ENCODE results near the gene MTX1. TPM values are rescaled to one million over a fixed set of nuclear protein-coding genes. Genes with fewer than 3 reads are reported as not detected.

MTX1 gene
- total RNA-seq, 2 donors from 2014 or later = 49.6 to 57.1 TPM

DNA sequence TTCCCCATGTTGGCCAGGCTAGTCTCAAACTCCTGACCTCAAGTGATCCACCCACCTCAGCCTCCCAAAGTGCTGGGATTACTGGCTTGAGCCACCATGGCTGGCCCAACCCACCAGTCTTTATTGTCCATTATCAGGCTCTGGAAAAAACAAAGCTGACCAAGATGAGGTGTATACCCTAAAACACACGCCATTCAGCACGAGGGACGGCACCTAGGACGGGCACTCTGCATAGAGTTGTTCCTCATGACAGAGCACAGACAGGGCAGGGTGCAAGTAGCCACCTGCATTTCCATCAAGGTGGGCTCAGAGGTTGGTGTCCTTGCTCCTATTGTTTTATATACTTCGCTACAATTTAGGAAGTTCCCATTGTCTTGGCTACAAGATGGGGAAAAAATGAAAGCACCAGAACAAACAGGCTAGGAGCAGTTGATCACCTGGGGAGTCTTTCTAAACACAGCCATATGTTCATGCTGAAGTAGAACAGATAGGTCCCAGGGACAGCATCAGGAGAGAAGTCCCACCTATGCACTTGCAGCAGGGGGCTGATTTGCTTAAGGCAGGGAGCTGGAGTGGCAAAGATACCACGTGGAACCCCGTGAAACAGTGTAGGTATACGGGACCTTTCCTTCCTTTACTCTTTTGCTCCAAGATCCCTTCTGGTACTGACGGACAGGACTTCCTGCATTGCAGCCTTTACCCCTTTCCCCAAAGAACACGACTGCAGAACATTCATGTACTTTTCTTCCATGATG, 39.9 kb upstream of the MTX1 start:
- TF ChIP-seq, protein P1, sequence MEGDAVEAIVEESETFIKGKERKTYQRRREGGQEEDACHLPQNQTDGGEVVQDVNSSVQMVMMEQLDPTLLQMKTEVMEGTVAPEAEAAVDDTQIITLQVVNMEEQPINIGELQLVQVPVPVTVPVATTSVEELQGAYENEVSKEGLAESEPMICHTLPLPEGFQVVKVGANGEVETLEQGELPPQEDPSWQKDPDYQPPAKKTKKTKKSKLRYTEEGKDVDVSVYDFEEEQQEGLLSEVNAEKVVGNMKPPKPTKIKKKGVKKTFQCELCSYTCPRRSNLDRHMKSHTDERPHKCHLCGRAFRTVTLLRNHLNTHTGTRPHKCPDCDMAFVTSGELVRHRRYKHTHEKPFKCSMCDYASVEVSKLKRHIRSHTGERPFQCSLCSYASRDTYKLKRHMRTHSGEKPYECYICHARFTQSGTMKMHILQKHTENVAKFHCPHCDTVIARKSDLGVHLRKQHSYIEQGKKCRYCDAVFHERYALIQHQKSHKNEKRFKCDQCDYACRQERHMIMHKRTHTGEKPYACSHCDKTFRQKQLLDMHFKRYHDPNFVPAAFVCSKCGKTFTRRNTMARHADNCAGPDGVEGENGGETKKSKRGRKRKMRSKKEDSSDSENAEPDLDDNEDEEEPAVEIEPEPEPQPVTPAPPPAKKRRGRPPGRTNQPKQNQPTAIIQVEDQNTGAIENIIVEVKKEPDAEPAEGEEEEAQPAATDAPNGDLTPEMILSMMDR (IDR thresholded peaks at IDR 0.05) = no peak
- TF ChIP-seq POLR2AphosphoS5 (IDR thresholded peaks at IDR 0.05) = no peak
- no peak for TF ChIP-seq POLR2A (IDR thresholded peaks at IDR 0.05)
- no peak overlapping the region for H3K4me3 ChIP-seq
- no peaks in the 10 kb centered on the region for H3K27me3 ChIP-seq (replicated peaks; ENCODE audit: insufficient read depth)
- no peak overlapping the region for H3K27ac ChIP-seq
- peaks cover 3% of the 10 kb centered on the region for H3K4me1 ChIP-seq (replicated peaks)
- 76% methylated on average over 10 of the region's 10 CpGs for WGBS
- H3K36me3 ChIP-seq = peaks cover 0 to 11% of the 10 kb centered on the region in 2 donors
- no peak for DNase-seq (ENCODE audit: low spot score)
- H3K9me3 ChIP-seq = no peaks in the 10 kb centered on the region
- intact Hi-C loops (cut with DNase I) = loop anchor here (5.0 kb wide), 1 partner anchor 36 kb away; no protein-coding TSS in a partner anchor

DNA sequence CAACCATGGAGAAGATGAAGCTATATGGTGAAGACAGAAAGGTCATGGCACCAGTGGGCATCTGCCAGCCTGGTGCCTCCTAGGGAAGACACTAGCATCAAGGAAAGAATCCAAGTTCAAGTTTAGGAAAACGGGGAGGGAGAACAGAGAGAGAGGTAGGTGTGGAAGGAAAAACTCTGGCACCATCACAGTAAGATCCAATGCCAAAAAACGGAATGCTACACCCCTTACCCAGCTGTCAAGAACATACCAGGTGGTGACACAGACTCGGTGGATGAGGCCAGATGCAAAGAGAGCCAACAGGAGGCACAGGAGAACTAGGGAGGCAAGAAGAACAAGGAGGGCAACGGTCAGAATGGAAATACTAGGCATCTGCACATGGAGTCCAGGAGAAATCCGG, 39.0 kb upstream of the MTX1 start:
- intact Hi-C loops (cut with DNase I) = loop anchor here (5.0 kb wide), 1 partner anchor 37 kb away; no protein-coding TSS in a partner anchor
- 63% methylated on average over 5 of the region's 5 CpGs for WGBS
- H3K9me3 ChIP-seq = no peaks in the 10 kb centered on the region
- H3K27me3 ChIP-seq (replicated peaks; ENCODE audit: insufficient read depth) = peaks cover 2% of the 10 kb centered on the region
- no peak for DNase-seq (ENCODE audit: low spot score)
- H3K27ac ChIP-seq = no peak overlapping the region
- H3K36me3 ChIP-seq = peaks cover 0 to 11% of the 10 kb centered on the region in 2 donors
- H3K4me1 ChIP-seq (replicated peaks) = peaks cover 3% of the 10 kb centered on the region
- no peak overlapping the region for H3K4me3 ChIP-seq
- TF ChIP-seq POLR2A (IDR thresholded peaks at IDR 0.05) = no peak
- TF ChIP-seq, protein P1 (IDR thresholded peaks at IDR 0.05) = no peak
- no peak for TF ChIP-seq POLR2AphosphoS5 (IDR thresholded peaks at IDR 0.05)

DNA sequence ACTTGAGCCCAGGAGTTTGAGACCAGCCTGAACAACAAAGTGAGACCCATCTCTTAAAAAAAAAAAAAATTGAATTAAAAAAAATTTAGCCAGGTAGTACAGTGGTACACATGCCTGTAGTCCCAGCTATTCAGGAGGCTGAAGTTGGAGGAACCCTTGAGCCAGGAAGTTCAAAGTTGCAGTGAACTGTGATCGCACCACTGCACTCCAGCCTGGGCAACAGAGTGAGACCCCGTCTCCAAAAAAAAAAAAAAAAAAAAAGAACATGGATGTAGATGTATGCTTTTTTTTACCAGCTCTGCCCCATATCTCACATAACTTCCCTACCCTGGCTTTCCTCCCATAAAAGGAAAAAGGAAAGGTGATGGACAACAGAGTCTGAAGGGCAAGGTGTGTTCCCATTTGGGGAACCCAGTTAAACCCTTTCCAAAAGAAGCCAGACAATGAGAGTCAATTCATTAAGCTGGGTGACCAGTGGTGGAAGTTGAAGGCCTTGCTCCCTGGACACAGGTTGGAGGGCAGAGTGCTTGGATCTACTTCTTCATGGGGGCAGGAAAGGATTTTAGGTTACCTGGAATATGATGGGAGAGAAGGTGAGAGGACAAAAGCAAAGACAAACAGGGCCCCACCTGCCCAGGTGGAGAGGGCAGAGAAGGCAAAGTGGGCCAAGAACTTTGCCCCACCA, 38.3 kb upstream of the MTX1 start:
- no peak overlapping the region for H3K27ac ChIP-seq
- no peak overlapping the region for H3K4me3 ChIP-seq
- no peak for DNase-seq (ENCODE audit: low spot score)
- intact Hi-C loops (cut with DNase I) = no loop called here
- TF ChIP-seq POLR2AphosphoS5 (IDR thresholded peaks at IDR 0.05) = no peak
- TF ChIP-seq, protein P1 (IDR thresholded peaks at IDR 0.05) = no peak
- no peaks in the 10 kb centered on the region for H3K9me3 ChIP-seq
- H3K27me3 ChIP-seq (replicated peaks; ENCODE audit: insufficient read depth) = peaks cover 2% of the 10 kb centered on the region
- peaks cover 0 to 11% of the 10 kb centered on the region in 2 donors for H3K36me3 ChIP-seq
- WGBS = 89% methylated on average over 2 of the region's 2 CpGs
- H3K4me1 ChIP-seq (replicated peaks) = peaks cover 3% of the 10 kb centered on the region

DNA sequence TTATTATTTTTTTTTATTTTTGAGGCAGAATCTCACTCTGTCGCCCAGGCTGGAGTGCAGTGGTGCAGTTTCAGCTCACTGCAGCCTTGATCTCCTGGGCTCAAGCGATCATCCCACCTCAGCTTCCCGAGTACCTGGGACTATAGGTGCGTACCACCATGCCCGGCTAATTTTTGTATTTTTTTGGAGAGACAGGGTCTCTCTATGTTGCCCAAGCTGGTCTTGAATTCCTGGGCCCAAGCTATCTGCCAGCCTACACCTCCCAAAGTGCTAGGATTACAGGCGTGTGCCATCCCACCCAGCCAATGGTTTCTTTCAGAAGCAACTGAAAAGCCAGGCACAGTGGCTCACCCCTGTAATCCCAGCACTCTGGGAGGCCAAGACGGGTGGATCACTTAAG, 37.7 kb upstream of the MTX1 start:
- Histone ChIP-seq H3K9me3 (no peaks in the 10 kb centered on the region), H3K27ac (no peak overlapping the region), H3K4me3 (no peak overlapping the region), H3K27me3 (replicated peaks; ENCODE audit: insufficient read depth) (peaks cover 2% of the 10 kb centered on the region), H3K36me3 (peaks cover 0 to 11% of the 10 kb centered on the region in 2 donors), H3K4me1 (replicated peaks) (peaks cover 3% of the 10 kb centered on the region)
- no peak for DNase-seq (ENCODE audit: low spot score)
- TF ChIP-seq, protein P1 (IDR thresholded peaks at IDR 0.05) = no peak
- TF ChIP-seq POLR2AphosphoS5 (IDR thresholded peaks at IDR 0.05) = no peak
- no peak for TF ChIP-seq POLR2A (IDR thresholded peaks at IDR 0.05)
- intact Hi-C loops (cut with DNase I) = no loop called here
- 91% methylated on average over 7 of the region's 7 CpGs for WGBS
